Neutrophil (primary cell): Measurements from ENCODE around the gene KLB.
"Not testable (repeated sequence)": the region's sequence is repeated elsewhere in the genome, so short reads cannot be mapped to it uniquely, and the experiment has no call there.

Experiments
- H3K27ac ChIP-seq: fragments of 200-600 bp; sonication (generic); 2 replicates; pipeline ENCODE4 v1.5.1; 2016; ENCODE audit warnings: mild to moderate bottlenecking, moderate library complexity
- H3K27me3 ChIP-seq: fragments of 200-600 bp; sonication (generic); 2 replicates; pipeline ENCODE4 v1.6.0; 2016; ENCODE audit warnings: mild to moderate bottlenecking
- H3K36me3 ChIP-seq: fragments of 200-600 bp; sonication (generic); 2 replicates; pipeline ENCODE4 v1.5.1; 2017
- H3K4me1 ChIP-seq, 2 experiments: fragments of 200-600 bp in 1 of 2; sonication (generic) in 1 of 2; 1 replicate in 1 of 2; 2 replicates in 1 of 2; pipeline versions ENCODE4 v1.5.1 to v1.6.1; 2013 to 2016; ENCODE audit warnings: low read depth in 1 of 2, low read length in 1 of 2, mild to moderate bottlenecking in 1 of 2, moderate library complexity in 1 of 2; ENCODE audit not compliant: control insufficient read depth in 1 of 2, insufficient read depth in 1 of 2
- H3K4me3 ChIP-seq, 2 experiments: fragments of 200-600 bp in 1 of 2; sonication (generic) in 1 of 2; 1 replicate in 1 of 2; 2 replicates in 1 of 2; pipeline ENCODE4 v1.5.1; 2013 to 2016; ENCODE audit warnings: low read depth in 1 of 2, low read length in 1 of 2, mild to moderate bottlenecking in 1 of 2, moderate library complexity in 1 of 2
- H3K9me3 ChIP-seq: fragments of 200-600 bp; sonication (generic); 2 replicates; pipeline ENCODE4 v1.5.1; 2016
- TF ChIP-seq, protein P1 (sequence below): fragments of 200-600 bp; sonication (generic); IDR thresholded peaks from 2 replicates; pipeline ENCODE4 v1.5.1; 2016; ENCODE audit warnings: antibody characterized with exemption

KLB gene

DNA sequence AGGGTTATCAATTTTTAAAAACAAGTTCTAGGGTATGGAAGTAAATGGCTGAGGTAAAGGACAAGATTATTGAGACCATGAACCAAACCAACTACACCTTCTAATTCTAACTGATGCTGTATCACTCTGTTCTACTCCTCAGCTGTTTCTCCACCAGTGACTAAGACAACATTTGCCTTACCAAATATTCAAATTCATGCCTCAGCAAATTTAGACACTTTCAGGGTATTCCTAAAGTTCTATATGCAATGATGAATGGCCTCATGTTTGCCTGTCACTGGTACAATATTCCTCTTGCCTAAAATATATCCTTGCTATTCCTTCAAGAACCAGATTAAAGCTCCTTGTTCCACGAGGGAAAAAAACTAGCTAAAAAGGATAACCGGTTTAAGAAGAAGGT, 47.0 kb downstream of the KLB start:
- Histone ChIP-seq H3K27me3 (no peaks in the 10 kb centered on the region), H3K4me1 (peaks cover 14 to 16% of the 10 kb centered on the region in 2 experiments), H3K4me3 (no peak overlapping the region), H3K9me3 (no peaks in the 10 kb centered on the region), H3K27ac (no peak overlapping the region), H3K36me3 (peaks cover 68% of the 10 kb centered on the region)
- TF ChIP-seq, protein P1, sequence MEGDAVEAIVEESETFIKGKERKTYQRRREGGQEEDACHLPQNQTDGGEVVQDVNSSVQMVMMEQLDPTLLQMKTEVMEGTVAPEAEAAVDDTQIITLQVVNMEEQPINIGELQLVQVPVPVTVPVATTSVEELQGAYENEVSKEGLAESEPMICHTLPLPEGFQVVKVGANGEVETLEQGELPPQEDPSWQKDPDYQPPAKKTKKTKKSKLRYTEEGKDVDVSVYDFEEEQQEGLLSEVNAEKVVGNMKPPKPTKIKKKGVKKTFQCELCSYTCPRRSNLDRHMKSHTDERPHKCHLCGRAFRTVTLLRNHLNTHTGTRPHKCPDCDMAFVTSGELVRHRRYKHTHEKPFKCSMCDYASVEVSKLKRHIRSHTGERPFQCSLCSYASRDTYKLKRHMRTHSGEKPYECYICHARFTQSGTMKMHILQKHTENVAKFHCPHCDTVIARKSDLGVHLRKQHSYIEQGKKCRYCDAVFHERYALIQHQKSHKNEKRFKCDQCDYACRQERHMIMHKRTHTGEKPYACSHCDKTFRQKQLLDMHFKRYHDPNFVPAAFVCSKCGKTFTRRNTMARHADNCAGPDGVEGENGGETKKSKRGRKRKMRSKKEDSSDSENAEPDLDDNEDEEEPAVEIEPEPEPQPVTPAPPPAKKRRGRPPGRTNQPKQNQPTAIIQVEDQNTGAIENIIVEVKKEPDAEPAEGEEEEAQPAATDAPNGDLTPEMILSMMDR: no peak

DNA sequence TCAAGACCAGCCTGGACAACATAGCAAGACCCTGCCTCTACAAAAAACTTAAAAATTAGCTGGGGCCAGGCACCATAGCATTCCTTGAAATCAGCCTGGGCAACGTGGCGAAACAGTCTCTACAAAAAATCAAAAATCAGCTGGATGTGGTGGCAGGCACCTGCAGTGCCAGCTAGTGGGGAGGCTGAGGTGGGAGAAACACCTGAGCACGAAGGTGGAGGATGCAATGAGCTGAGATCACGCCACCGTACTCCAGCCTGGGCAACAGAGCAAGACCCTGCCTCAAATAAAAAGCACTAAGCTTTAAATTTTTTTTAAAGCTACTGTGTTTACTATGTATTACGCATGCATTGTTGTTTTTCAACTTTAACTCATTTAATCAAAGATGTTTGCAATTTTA, 48.8 kb downstream of the KLB start:
- H3K27ac ChIP-seq: no peak overlapping the region
- H3K4me1 ChIP-seq: peaks cover 25 to 28% of the 10 kb centered on the region in 2 experiments
- no peaks in the 10 kb centered on the region for H3K27me3 ChIP-seq
- no peaks in the 10 kb centered on the region for H3K9me3 ChIP-seq
- no peak overlapping the region for H3K4me3 ChIP-seq
- TF ChIP-seq, protein P1: no peak
- H3K36me3 ChIP-seq: peaks cover 64% of the 10 kb centered on the region

DNA sequence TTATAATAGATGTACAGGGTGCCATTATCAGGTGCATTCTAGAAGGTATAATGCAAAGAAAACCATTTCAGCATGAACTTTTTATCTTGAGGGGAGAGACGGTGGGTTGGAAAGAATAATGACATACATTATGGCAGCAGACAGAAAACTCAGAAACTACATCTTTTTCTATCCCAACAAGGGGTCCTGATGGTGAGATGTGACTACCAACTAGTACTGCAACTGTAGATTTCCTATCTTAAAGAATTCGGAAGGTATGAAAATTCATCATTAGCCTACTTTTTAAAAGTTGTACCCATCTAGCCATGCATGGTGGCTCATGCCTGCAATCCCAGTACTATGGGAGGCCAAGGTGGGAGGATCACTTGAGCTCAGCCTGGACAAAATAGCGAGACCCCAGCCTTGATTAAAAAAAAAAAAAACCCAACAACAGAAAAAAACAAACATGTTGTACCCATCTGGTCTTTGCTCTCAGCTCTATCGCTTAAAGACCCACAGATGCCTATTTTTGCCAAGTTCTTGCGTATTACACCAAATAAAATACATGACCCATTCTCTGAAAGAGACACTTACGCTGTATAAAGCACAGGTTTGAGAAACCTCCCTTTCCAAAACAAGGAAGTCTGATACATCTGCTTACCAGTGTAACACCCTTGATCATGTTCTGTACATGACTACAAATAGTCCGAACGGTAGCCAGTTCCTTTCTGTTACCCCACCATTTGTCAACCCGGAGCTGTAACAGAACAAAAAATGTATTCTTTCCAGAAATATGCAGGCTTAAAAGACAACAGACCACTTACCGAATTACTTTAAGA, 50.4 kb downstream of the KLB start:
- Histone ChIP-seq H3K4me1 (peaks cover 25 to 28% of the 10 kb centered on the region in 2 experiments), H3K4me3 (no peak overlapping the region), H3K27ac (peak overlapping the region; percentile 94), H3K9me3 (no peaks in the 10 kb centered on the region), H3K27me3 (no peaks in the 10 kb centered on the region), H3K36me3 (peaks cover 54% of the 10 kb centered on the region)
- TF ChIP-seq, protein P1: no peak

DNA sequence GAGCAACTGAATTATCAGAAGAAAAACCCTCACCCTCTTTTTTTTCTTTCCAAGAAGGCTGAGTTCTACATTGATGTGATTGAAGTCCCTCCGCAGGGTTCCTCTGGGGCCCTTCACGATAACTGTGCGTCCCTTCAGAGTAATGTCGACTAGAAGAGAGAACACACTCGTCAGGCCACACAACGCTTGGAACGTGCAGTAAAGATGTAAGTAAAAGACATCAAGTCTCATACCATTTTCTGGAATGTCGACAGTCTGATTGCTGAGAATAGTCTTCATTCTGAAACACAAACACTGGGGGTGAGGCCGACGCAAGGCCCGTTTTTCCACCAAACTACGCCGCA, 51.4 kb downstream of the KLB start:
- Histone ChIP-seq H3K27ac (peak overlapping the region; percentile 94), H3K4me1 (peaks cover 25 to 28% of the 10 kb centered on the region in 2 experiments), H3K4me3 (peak overlapping the region; percentile 97), H3K36me3 (peaks cover 47% of the 10 kb centered on the region)
- not testable (repeated sequence) for H3K27me3 ChIP-seq, H3K9me3 ChIP-seq

DNA sequence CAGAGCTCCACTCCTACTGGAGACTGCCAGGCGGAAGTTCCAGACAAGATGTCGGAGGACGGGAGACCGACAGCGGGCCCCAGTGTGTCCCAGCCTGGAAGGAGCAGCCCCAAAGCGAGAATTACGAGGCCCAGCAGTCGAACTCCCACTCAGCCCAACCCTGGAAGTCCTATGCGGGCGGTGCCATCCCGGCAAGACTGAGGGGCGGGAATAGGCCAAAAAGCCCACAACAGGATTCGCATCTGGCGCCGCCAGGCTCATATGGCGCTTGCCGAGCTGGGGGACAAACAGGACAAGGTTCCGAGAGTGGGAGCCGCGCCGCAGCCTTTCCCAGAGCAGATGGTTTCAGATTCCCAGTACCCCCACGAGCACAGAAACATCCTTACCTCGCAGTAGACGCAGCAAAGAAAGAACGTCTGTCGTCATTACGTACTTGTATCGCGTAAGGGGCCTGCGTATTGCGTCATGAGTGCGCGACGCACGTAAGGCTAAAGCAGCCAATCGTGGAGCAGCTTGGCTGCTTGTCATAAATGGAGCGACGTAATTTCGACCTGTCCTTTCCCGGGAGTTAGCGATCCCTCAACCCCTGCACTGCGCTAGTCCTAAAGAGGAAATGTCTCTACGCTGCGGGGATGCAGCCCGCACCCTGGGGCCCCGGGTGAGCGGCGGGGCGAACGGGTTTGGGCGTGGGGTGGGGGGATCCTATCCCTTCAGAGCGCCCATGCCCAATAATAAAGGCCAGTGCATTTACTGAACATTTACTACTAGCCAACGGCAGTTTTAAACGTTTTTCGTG, 52.0 kb downstream of the KLB start, which contains the start of the genes LIAS and RPL9:
LIAS (plus strand) TSS at position 552 of the 796 bp plus-strand sequence; CDS start at position 614, 62 bp downstream.
RPL9 (minus strand) TSS at position 418 of the 796 bp plus-strand sequence. CDS start 483 bp downstream, outside the sequence.
- peak within 1 kb of the TSS; percentile 94 for H3K27ac ChIP-seq

More for the DNA sequence above, 52.0 kb downstream of the KLB start, which contains the start of the genes LIAS and RPL9:
- H3K4me3 ChIP-seq: peak within 1 kb of the TSS; percentile 97
- H3K27me3 ChIP-seq: no peaks in the 10 kb centered on the region
- H3K4me1 ChIP-seq: peaks cover 25 to 28% of the 10 kb centered on the region in 2 experiments
- peaks cover 47% of the 10 kb centered on the region for H3K36me3 ChIP-seq
- no peaks in the 10 kb centered on the region for H3K9me3 ChIP-seq
- TF ChIP-seq, protein P1: no peak
